ENCODE results near the gene TFCP2.

Gene TFCP2

GRCh38 chr12:51197736-51198567 is 25.0 kb upstream of the TFCP2 start:
- TF ChIP-seq CTCF (conservative IDR thresholded peaks at IDR 0.05; ENCODE audit: control insufficient read depth, insufficient read depth, low read depth, low read length): no peak
- no peak for DNase-seq (ENCODE audit: low read depth)
- no peak overlapping the region for H3K4me3 ChIP-seq (ENCODE audit: control insufficient read depth, low read depth, low read length)

GRCh38 chr12:51196547-51196946 is 23.6 kb upstream of the TFCP2 start:
- no peak for DNase-seq (ENCODE audit: low read depth)
- TF ChIP-seq CTCF (conservative IDR thresholded peaks at IDR 0.05; ENCODE audit: control insufficient read depth, insufficient read depth, low read depth, low read length): no peak
- no peak overlapping the region for H3K4me3 ChIP-seq (ENCODE audit: control insufficient read depth, low read depth, low read length)

DNA sequence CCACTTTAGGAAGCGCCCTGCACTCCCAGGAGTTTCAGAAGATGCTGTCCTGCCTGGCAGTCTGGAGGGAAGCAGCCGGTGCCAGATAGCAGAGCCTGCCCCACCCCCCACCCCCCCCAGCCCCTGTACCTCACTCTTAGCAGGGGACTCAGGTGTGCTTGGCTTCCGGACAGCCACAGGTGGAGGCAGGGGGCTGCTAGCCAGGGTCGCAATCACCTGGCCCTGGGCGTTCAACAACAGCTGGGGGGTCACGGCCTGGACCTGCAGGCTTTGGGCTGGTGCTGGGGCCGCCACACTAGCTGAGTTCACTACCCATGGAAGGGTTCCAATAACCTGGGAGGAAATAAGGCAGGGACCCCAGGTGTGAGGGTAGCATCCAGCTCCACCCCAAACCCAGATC is 22.9 kb upstream of the TFCP2 start:
- no peak for TF ChIP-seq CTCF (conservative IDR thresholded peaks at IDR 0.05; ENCODE audit: control insufficient read depth, insufficient read depth, low read depth, low read length)
- DNase-seq (ENCODE audit: low read depth): no peak
- no peak overlapping the region for H3K4me3 ChIP-seq (ENCODE audit: control insufficient read depth, low read depth, low read length)

- DNase-seq (ENCODE audit: low read depth): no peak
- no peak overlapping the region for H3K4me3 ChIP-seq (ENCODE audit: control insufficient read depth, low read depth, low read length)
- TF ChIP-seq CTCF (conservative IDR thresholded peaks at IDR 0.05; ENCODE audit: control insufficient read depth, insufficient read depth, low read depth, low read length): no peak
Measured at GRCh38 chr12:51192284-51192671, 19.3 kb upstream of the TFCP2 start.

GRCh38 chr12:51191516-51192283 is 18.8 kb upstream of the TFCP2 start:
- TF ChIP-seq CTCF (conservative IDR thresholded peaks at IDR 0.05; ENCODE audit: control insufficient read depth, insufficient read depth, low read depth, low read length): no peak
- H3K4me3 ChIP-seq (ENCODE audit: control insufficient read depth, low read depth, low read length): no peak overlapping the region
- DNase-seq (ENCODE audit: low read depth): no peak

DNA sequence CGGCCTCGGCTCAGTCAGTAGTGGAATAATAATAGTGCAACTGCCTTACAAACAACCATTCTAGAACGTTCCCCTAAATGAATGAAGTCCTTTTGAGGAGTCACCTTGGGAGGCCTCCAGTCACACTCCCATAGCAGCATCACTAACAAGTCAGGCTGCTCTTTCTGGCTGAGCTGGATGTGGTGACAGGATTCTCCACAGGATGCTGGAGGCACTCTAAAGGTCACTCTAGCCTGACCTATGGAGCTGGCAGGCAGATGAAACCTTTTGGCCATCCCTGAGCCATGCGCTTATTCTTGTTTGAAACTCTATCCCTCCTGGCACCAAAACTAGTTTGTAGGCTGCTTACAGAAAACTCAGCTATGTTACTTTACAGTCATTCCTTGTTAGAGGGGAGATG is 17.9 kb upstream of the TFCP2 start:
- no peak overlapping the region for H3K4me3 ChIP-seq (ENCODE audit: control insufficient read depth, low read depth, low read length)
- TF ChIP-seq CTCF (conservative IDR thresholded peaks at IDR 0.05; ENCODE audit: control insufficient read depth, insufficient read depth, low read depth, low read length): no peak
- DNase-seq (ENCODE audit: low read depth): no peak
